Right lobe of liver (tissue), 6 donors: ENCODE data around the gene CLDN15. TPM values are rescaled to one million over a fixed set of nuclear protein-coding genes. Genes with fewer than 3 reads are reported as not detected.

Experiments
- ATAC-seq, 4 donors: fragments of 200-7000 bp; cut with Tn5 transposase; one replicate each; pipeline ENCODE4 v1.9.1; 2020; ENCODE audit warnings: mild to moderate bottlenecking in 4 of 4, moderate library complexity in 4 of 4
- DNase-seq, 3 donors: peaks; one replicate each; pipeline ENCODE4 v3.0.0-alpha.2; 2020
- H3K27ac ChIP-seq, 3 donors: fragments of 200-600 bp; one replicate each; pipeline ENCODE4 v1.8.0; 2022
- H3K27me3 ChIP-seq, 2 donors: fragments of 200-600 bp; one replicate each; pipeline ENCODE4 v1.8.0; 2022
- H3K36me3 ChIP-seq, 4 donors: fragments of 200-600 bp; sonication (generic) in 1 of 4; one replicate each; pipeline versions ENCODE4 v1.5.1 to v1.8.0; 2017 to 2022; ENCODE audit warnings: control low read depth in 1 of 4
- H3K4me1 ChIP-seq, 4 donors: fragments of 200-600 bp; sonication (generic) in 1 of 4; one replicate each; pipeline versions ENCODE4 v1.5.1 to v1.8.0; 2017 to 2022; ENCODE audit warnings: control low read depth in 1 of 4
- H3K4me3 ChIP-seq, 3 donors: fragments of 200-600 bp; one replicate each; pipeline ENCODE4 v1.8.0; 2022
- H3K9me3 ChIP-seq, 4 donors: fragments of 200-600 bp; sonication (generic) in 1 of 4; one replicate each; pipeline versions ENCODE4 v1.5.1 to v1.8.0; 2017 to 2022; ENCODE audit warnings: control low read depth in 1 of 4
- CTCF ChIP-seq, 4 donors: fragments of 200-600 bp in 3 of 4; fragments of 450-650 bp in 1 of 4; IDR thresholded peaks; one replicate each; pipeline versions ENCODE4 v1.5.1 to v1.8.0; 2016 to 2022; ENCODE audit warnings: antibody characterized with exemption in 4 of 4, mild to moderate bottlenecking in 2 of 4
- POLR2A ChIP-seq: fragments of 450-650 bp; IDR thresholded peaks from one replicate; pipeline ENCODE4 v1.6.1; 2017; ENCODE audit warnings: antibody characterized with exemption, mild to moderate bottlenecking
- WGBS: methylation state at CpG from one replicate; pipeline ENCODE4 v1.1.6; 2018; ENCODE audit warnings: low coverage, low lambda C conversion rate; ENCODE audit not compliant: insufficient coverage; ENCODE audit errors: missing lambda C conversion rate; 5-methylcytosine and 5-hydroxymethylcytosine counted together
- intact Hi-C, 2 donors: fragments of 100-400 bp; cut with DNase I; formaldehyde crosslinking; loops; one replicate each; pipeline versions ENCODE4 v1.11.2 to v1.14.1; 2022
- total RNA-seq, 6 experiments: library from RNA; depleted of rRNA in 2 of 6; stranded (reverse); fragments of >200 nt in 2 of 6; fragmentation: NEBNext Ultra II Directional in 3 of 6; extraction: Animal tissue kit (Norgen Biotek cat#: 25700) in 3 of 6; gene quantifications; one replicate each; pipeline versions ENCODE4 v1.1.0 to v1.2.4, GENCODE V29; 2016 to 2023
- donor health status: DM: no; HTN: yes; CAD: no.
- donor health status: DM: no; HTN: no; CAD: no.
- donor health status: DM: no; HTN: no; CAD: no.
- donor health status: DM: no; HTN: yes; CAD: no.
- donor health status: DM: no; HTN: yes; CAD: no.

Gene CLDN15
- total RNA-seq, 6 experiments from 2014 or later, result 5.9 to 10.8 (median 9.2) TPM

- intact Hi-C loops, result no loop called here
- Histone ChIP-seq H3K4me3 (peak within 1 kb of the TSS; percentile 73 to 80 (median 77)), H3K27ac (peak within 1 kb of the TSS; percentile 93 to 94 (median 94)), H3K27me3 (no peaks in the 10 kb centered on the region), H3K4me1 (peaks cover 0 to 15% (median 7%) of the 10 kb centered on the region in 4 donors), H3K36me3 (peaks cover 0 to 21% (median 6%) of the 10 kb centered on the region in 4 donors), H3K9me3 (no peaks in the 10 kb centered on the region)
- peak; percentile 95 to 98 (median 96) for ATAC-seq
- peak; percentile 95 to 97 (median 96) for TF ChIP-seq CTCF (IDR thresholded peaks at IDR 0.05)
- TF ChIP-seq POLR2A, result peak; percentile 80
- WGBS, result 0% methylated on average over 9 of the region's 45 CpGs
- DNase-seq, result peak; percentile 95
Observed at GRCh38 chr7:101244375-101245146, 7.0 kb upstream of the CLDN15 start, which contains the start of gene FIS1. TSS of gene FIS1 (minus strand) at chr7:101245081. CDS start at chr7:101245004, 77 bp downstream.

DNA sequence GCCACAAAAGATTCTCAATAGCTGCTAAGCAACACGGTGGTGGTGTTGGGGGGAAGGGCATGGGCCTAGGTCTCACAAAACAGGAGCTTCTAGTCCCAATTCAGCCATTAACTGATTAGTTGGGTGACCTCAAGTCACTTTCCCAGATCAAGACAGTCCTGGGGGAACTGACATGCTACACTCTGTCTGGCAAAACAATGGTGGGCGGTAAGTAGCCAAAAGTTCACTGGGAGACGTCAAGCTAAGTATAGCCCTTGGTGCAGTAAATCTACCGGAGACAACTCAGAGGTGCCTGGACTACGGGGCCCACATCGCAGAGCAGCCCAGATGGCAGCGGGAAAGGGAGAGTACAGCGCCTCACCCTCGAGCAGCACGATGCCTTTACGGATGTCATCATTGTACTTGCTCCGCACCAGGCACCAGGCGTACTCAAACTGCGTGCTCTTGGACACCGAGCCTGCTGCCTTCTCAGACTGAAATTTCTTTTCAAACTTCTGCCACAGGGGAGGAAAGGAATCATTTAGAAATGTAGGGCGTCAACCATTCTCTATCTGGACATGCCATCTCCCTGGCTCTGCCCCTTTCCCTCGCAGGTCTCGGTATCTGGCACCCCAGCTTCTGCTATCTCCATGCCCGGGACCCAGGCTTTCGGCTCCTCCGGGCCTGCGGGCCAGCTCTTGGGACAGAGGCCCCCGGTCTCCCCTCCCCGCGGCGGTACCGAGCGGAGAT, 6.2 kb upstream of the CLDN15 start:
- TF ChIP-seq POLR2A, result no peak
- TF ChIP-seq CTCF (IDR thresholded peaks at IDR 0.05), result no peak
- Histone ChIP-seq H3K27me3 (no peaks in the 10 kb centered on the region), H3K27ac (peak overlapping the region; percentile 93 to 94 (median 94)), H3K36me3 (peaks cover 0 to 19% (median 6%) of the 10 kb centered on the region in 4 donors), H3K4me1 (peaks cover 0 to 19% (median 9%) of the 10 kb centered on the region in 4 donors), H3K4me3 (peak overlapping the region; percentile 73 to 80 (median 77)), H3K9me3 (no peaks in the 10 kb centered on the region)
- intact Hi-C loops, result no loop called here
- WGBS, result 9% methylated on average over 5 of the region's 28 CpGs
- ATAC-seq, result peak in 3 of 4 donors; percentile 0 to 7 (median 2)
- DNase-seq, result peak in 1 of 3 donors; percentile 28

GRCh38 chr7:101241443-101242349, 4.1 kb upstream of the CLDN15 start:
- Histone ChIP-seq H3K27ac (no peak overlapping the region), H3K9me3 (no peaks in the 10 kb centered on the region), H3K36me3 (peaks cover 0 to 17% (median 6%) of the 10 kb centered on the region in 4 donors), H3K27me3 (no peaks in the 10 kb centered on the region), H3K4me1 (peaks cover 0 to 37% (median 18%) of the 10 kb centered on the region in 4 donors), H3K4me3 (no peak overlapping the region)
- intact Hi-C loops, result no loop called here
- ATAC-seq, result no peak
- TF ChIP-seq POLR2A (no peak), CTCF (IDR thresholded peaks at IDR 0.05) (no peak)
- WGBS, result 64% methylated on average over 13 of the region's 16 CpGs
- DNase-seq, result no peak

- WGBS, result 74% methylated on average over 11 of the region's 12 CpGs
- H3K4me3 ChIP-seq, result no peak overlapping the region
Observed at GRCh38 chr7:101241015-101241363, 3.4 kb upstream of the CLDN15 start.

More at GRCh38 chr7:101241015-101241363, 3.4 kb upstream of the CLDN15 start:
- intact Hi-C loops, result no loop called here
- Histone ChIP-seq H3K4me1 (peaks cover 0 to 37% (median 18%) of the 10 kb centered on the region in 4 donors), H3K36me3 (peaks cover 0 to 17% (median 6%) of the 10 kb centered on the region in 4 donors), H3K27me3 (no peaks in the 10 kb centered on the region), H3K9me3 (no peaks in the 10 kb centered on the region), H3K27ac (no peak overlapping the region)
- no peak for DNase-seq
- TF ChIP-seq CTCF (IDR thresholded peaks at IDR 0.05) (no peak), POLR2A (no peak)
- ATAC-seq, result no peak
